ENCODE results near the gene SLC9A9.

GRCh38 chr3:143354342-143354741, 493.9 kb downstream of the SLC9A9 start:
- TF ChIP-seq CTCF (IDR thresholded peaks at IDR 0.05) (no peak), POLR2A (IDR thresholded peaks at IDR 0.05) (no peak)

Measured in prostate gland (tissue), 2 donors.